SK-N-SH (cell line): Measurements from ENCODE around the gene GABRG3.

Source experiments
- CTCF ChIP-seq: fragments of 200-600 bp; sonication (generic); IDR thresholded peaks from 2 replicates; pipeline ENCODE4 v1.6.1; 2017; ENCODE audit warnings: antibody characterized with exemption, mild to moderate bottlenecking, moderate library complexity
- ELF1 ChIP-seq: IDR thresholded peaks from 2 replicates; pipeline ENCODE4 v1.4.0; 2012
- EZH2phosphoT487 ChIP-seq: fragments of 200-600 bp; sonication (generic); IDR thresholded peaks from 2 replicates; pipeline ENCODE4 v1.6.1; 2017; ENCODE audit warnings: low read depth, mixed run types, mild to moderate bottlenecking, antibody characterized with exemption, moderate library complexity, borderline replicate concordance
- FOXJ3 ChIP-seq: sonication (generic); formaldehyde crosslinking; IDR thresholded peaks from 2 replicates; pipeline ENCODE4 v1.5.1; 2020; ENCODE audit warnings: mild to moderate bottlenecking, missing genetic modification reagents
- RAD21 ChIP-seq: IDR thresholded peaks from 2 replicates; pipeline ENCODE4 v1.6.1; 2012; ENCODE audit warnings: mild to moderate bottlenecking, low read length
- RCOR1 ChIP-seq: fragments of 150-350 bp; IDR thresholded peaks from 2 replicates; pipeline ENCODE4 v1.6.1; 2017; ENCODE audit warnings: antibody characterized with exemption, low read length
- RFX5 ChIP-seq: IDR thresholded peaks from 2 replicates; pipeline ENCODE4 v1.6.1; 2012; ENCODE audit warnings: mild to moderate bottlenecking, improper control_type of control experiment, low read length
- TAF1 ChIP-seq: IDR thresholded peaks from 2 replicates; pipeline ENCODE4 v1.6.1; 2012; ENCODE audit warnings: low read depth, mild to moderate bottlenecking, low read length, moderate library complexity, borderline replicate concordance

- TF ChIP-seq ELF1, result no peak
- no peak for TF ChIP-seq RCOR1
- no peak for TF ChIP-seq FOXJ3 (CRISPR knock-in tag)
- TF ChIP-seq TAF1, result no peak
- TF ChIP-seq CTCF, result no peak
- no peak for TF ChIP-seq RFX5
- no peak for TF ChIP-seq EZH2phosphoT487
- TF ChIP-seq RAD21, result no peak
Measured at GRCh38 chr15:27126449-27126848, 155.5 kb downstream of the GABRG3 start.
